GM12874 (cell line): ENCODE data around the gene DDRGK1.

Source experiments
- TF ChIP-seq, protein P1 (sequence below): IDR thresholded peaks from 2 replicates; pipeline ENCODE4 v1.5.1; 2011; ENCODE audit warnings: low read depth, mild to moderate bottlenecking, control low read depth, low read length, moderate library complexity; ENCODE audit not compliant: insufficient read depth

DDRGK1 gene

DNA sequence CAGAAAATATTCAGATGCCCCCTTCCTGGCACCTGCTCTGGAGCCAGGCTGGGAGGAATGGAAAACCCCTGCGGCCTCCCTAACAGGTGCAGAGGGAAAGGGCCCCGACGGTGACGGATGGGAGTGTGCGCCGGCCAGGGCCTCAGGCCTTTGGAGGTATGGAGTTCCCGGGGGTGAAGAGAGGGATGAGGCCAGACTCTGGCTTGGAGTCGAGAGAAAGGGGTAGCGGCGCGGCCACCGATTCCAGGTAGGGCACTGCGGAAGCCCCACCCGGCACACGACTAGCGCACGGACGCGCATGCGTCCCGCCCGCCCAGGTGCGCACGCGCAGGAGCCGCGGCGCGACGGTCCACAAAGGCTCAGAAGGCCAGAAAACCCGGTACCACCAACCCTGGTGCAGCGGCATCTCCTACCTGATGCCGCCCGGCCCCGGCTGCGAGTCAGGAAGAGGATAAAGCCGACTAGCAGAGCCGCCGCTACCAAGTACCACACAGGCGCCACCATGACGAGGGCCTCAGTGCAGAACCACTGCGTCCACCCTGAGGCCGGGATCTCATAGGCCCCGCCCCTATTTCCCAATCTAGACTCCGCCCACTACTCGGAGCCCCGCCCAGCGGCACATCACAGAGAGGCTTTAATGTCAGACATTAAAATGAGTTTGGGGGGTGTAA, at the start of gene DDRGK1:
TSS of gene DDRGK1 (minus strand) at position 559 of the 671 bp plus-strand sequence. CDS start at position 504, 55 bp downstream.
- TF ChIP-seq, protein P1, sequence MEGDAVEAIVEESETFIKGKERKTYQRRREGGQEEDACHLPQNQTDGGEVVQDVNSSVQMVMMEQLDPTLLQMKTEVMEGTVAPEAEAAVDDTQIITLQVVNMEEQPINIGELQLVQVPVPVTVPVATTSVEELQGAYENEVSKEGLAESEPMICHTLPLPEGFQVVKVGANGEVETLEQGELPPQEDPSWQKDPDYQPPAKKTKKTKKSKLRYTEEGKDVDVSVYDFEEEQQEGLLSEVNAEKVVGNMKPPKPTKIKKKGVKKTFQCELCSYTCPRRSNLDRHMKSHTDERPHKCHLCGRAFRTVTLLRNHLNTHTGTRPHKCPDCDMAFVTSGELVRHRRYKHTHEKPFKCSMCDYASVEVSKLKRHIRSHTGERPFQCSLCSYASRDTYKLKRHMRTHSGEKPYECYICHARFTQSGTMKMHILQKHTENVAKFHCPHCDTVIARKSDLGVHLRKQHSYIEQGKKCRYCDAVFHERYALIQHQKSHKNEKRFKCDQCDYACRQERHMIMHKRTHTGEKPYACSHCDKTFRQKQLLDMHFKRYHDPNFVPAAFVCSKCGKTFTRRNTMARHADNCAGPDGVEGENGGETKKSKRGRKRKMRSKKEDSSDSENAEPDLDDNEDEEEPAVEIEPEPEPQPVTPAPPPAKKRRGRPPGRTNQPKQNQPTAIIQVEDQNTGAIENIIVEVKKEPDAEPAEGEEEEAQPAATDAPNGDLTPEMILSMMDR: no peak

DNA sequence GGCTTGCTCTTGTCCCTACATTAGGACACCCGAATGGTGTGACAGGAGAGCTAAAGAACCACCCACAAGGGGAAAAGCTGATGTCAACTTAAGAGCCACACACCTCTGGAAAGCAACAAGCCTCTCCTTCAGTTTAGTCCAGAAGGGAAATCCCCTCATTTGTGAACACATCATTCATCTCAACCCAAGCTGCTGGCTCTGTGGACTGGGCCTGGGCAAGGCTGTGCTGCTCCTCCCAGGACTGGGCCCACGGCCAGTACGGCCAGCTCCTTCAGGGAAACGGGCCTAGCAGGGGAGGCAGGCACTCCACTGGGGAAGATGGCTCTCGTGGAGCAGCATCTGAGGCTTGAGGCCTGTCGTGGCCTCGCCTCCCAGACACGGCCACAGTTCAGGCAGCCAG, 47.3 kb upstream of the DDRGK1 start:
- TF ChIP-seq, protein P1: no peak

DNA sequence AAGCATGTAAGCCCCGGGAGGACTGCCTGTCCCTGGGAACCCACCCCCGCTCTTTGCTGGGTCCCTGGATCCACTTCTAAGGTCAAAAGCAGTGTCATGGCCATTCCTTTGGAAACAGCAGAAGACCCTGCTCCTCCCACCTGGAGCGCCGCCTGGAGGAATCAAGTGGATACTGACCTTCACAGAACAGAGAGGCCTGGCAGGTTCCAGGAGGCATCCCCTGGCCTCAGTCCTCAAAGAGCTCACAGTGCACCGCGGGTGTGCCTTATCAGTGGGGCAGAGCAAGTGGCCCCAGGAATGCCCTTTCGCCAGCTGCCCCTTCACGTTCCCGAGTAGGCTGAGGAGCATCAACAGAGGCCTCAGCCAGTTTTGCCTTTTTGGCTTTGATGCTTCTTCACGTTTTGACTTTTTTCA, 45.6 kb upstream of the DDRGK1 start:
- TF ChIP-seq, protein P1: no peak

DNA sequence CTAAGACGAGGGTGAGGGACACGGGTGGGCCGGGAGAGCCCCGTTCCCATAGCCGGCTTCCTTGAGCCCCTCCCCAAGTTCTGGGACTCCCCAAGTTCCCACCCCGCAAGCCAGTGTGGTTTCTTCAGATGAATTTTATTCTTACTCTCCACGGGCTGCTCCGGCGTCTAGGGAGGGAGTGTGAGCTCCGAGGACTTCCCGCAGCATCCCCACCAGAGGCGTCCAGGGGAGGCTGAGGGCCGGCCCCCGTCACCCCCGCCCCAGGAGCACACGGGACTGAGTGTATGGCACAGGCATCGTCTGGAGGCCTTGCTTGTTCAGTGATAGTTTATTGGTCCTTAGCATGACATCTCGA, 44.5 kb upstream of the DDRGK1 start:
- TF ChIP-seq, protein P1: no peak

DNA sequence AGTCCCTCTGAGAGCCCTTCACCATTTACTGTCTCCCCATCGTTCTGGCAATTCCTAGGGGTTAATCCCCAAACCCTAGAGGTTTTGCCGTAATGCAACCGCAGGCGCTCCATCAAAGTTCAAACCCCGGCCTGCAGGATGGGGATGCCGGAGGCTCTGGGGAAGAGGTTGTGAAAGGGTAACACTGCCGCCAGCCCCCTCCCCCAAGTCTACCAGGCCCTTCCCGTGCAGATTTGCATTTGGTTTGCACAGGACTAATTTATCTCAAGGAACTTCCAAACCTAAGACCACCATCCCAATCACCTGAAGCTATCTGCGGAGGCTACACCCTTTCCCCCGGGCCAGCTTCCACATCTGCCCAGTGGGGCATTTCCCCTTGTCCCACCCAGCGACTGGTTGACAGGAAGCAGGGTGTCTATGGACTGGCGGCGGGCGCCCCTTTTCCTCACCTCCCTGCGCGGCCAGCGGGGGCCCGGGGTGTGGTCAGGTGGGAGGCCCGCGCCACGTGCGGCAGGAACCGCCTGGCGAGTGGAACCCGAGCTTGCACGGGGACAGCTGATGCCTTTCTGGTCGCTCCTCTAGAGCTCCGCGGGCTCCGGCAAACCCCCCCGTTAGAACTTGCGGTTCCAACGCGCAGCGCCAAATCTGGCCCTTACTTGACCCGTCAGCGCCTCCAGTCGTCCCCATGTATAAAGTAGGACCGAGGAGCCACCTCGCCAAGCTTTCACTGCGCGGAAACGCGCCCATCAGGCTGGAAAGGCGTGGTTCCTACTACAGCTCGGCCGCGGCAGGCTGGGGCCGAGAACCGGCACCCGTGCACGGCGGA, 43.9 kb upstream of the DDRGK1 start:
- TF ChIP-seq, protein P1: no peak

DNA sequence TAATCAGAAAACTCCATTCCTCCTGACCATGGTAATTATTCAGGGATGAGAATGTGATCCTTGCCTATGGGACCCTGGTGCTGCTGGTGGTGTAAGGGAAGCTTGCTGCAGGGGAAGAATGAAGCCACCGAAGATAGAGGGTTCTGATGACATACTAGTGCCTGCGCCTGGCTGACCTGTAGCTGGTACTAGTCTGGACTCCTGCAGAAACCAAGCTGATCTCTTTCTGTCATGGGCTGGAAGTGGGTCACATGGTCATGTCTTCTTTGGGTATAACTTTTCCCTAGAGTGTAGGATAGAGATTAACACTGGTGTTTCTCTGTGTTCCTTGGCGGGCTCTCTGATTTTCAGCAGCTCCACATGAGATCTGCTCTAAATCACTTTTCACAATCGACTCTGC, 43.2 kb upstream of the DDRGK1 start:
- TF ChIP-seq, protein P1: no peak

DNA sequence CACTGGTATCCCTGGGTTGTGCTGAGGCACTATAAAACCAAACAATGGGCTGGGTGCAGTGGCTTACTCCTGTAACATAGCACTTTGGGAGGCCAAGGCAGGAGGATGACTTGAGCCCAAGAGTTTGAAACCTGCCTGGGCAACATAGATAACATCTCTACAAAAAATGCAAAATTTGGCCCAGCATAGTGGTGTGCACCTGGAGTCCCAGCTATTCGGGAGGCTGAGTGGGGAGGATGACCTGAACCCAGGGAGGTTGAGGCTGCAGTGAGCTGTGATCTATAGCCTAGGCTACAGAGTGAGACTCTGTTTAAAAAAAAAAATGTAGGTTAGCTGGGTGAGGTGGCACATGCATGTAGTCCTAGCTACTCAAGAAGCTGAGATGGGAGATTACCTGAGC, 42.2 kb upstream of the DDRGK1 start:
- TF ChIP-seq, protein P1: no peak
